G401 (cell line): ENCODE results near the gene VPS37B. TPM values are rescaled to one million over a fixed set of nuclear protein-coding genes. Genes with fewer than 3 reads are reported as not detected.
A peak's percentile ranks its signal among the peaks of the same experiment; 100 is the strongest.

Source experiments
- DNase-seq: peaks from one replicate; pipeline ENCODE4 v3.0.0-alpha.2; 2015; ENCODE audit warnings: low spot score
- in situ Hi-C: cut with HindIII; loops from 2 replicates; pipeline ENCODE4 v1.10.0; 2016; ENCODE audit warnings: low sequenced_read_pairs, mixed read lengths
- total RNA-seq: library from RNA; depleted of rRNA; stranded (reverse); fragments of >200 nt; shearing (Covaris generic); gene quantifications from 2 replicates; pipeline ENCODE4 v1.2.3, GENCODE V29; 2014

Gene VPS37B
- total RNA-seq, 1 experiment from 2014 or later = 53.4 TPM

DNA sequence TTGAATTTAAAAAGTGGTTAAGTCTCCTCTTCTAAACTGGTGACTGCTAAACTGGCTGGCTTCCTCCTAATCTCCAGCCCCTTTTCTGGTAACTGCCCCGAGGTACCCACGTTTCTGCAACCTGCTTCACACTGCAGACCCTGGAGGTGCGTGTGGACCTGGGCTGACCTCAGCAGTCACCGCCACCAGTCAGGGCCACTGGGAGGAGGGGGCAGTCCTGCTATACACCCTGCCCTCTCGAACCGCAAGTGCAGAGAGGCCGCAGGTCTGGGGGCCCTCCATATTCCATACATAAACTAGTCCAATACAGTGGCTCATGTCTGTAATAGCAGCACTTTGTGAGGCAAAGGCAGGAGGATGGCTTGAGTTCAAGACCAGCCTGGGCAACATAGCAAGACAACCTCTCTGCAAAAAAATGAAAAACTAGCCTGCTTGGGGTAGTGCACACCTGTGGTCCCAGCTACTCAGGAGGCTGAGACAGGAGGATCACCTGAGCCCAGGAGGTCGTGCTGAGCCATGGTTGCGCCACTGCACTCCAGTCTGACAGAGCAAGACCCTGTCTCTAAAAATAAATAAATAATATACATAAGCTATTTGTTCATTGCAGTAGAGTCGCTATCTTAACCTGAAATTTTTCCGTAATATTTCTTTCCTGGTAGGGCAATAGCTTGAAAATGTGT is 25.6 kb downstream of the VPS37B start:
- no peak for DNase-seq
- in situ Hi-C loops = no loop called here

DNA sequence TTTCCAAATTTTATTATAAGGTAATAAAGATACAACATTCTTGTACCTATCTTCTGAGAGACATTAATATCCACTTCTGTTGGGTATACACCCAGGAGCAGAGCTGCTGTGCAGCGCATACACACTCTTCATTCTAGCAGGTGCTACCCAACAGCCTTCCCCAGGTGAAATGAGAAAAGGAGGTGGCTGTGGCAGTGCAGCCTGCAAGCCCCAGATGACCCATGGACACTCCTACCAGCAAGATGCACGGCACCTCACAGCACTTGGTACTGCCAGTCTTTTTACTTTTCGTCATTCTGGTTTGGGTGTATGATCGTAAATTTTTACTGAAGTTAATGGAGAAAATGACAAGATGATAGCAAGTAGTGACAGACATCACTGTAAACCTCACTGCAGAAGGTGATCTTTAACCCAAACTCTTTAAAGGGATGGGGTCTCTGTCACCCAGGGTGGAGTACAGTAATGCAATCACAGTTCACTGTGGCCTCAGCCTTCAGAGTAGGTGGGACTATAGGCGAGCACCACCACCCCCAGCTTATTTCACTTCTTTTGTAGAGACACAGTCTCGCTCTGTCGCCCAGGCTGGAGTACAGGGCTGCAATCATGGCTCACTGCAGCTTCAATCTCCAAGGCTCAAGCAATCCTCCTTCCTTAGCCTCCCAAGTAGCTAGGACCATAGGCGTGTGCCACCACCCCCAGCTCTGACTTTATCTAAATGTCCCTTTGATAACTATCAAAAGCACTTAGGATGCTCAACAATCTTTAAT is 26.5 kb downstream of the VPS37B start:
- no peak for DNase-seq
- in situ Hi-C loops = no loop called here

GRCh38 chr12:122868471-122869177 is 27.3 kb downstream of the VPS37B start:
- no peak for DNase-seq
- in situ Hi-C loops = no loop called here

DNA sequence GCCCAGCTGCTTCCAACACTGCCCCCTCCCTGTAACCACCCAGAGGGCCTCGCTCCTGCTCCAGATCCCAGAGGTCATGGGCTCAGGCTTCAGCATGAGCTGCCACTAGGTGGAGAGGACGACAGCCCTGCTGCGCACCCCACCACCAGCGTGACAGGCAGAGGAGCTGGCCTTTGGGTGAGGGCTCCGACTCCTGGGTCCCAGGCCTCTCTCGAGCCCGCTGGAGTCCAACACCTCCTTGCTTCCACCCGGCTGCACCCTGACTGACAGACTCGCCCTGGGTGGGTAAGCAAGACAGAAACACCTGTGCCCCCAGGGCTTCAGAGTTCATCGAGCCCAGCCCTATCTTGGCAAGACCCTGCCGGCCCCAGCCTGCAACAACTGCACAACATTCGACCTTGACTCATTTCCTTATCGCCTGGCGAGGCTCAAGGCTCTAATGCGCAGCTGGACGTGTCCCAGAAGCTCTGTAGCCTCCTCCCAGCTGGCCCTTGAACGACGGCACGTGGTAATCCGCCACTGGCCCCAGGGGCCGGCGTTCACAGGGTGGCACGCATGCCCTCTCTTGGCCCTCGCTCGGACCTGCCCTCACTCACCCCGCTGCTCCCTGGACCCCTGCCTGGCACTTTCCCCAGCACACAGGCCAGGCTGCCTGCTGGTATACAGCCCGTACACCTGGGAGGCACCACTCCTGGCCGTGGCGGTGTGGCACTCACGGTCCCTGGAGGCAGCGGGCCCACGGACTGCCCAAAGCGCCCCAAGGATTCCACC is 28.0 kb downstream of the VPS37B start:
- in situ Hi-C loops = no loop called here
- DNase-seq = no peak

DNA sequence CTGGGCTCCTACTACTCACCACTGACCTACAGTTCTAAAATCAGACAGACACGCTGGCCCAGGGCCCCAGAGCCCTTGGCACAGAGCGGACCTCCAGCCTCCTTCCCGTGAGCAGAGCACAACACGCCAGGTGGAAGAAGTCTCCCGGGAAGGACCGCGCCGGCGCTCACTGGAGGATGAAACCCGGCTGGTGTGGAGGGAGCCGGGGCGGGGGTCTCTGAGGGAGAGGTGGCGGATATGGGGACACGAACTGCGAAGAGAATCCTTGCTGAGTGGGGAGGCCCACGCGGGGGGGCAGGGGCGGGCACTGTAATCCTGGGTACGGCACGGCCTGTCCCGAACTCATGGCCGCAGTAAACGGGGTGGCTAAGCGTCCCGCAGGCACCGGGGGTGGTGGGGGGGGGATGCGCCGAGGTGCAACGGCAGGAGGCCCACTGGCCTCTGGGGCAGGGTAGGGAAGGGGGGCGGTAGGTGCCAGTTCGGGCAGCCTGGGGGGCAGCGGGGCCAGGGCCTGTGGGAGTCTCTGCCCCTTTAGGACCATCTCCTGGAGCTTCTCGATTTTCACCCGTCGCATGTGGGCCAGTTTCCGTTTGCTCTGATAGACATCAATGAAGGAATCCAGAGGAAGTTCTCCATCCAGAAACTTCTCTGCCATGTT is 28.8 kb downstream of the VPS37B start:
- in situ Hi-C loops = no loop called here
- peak; percentile 73 for DNase-seq

DNA sequence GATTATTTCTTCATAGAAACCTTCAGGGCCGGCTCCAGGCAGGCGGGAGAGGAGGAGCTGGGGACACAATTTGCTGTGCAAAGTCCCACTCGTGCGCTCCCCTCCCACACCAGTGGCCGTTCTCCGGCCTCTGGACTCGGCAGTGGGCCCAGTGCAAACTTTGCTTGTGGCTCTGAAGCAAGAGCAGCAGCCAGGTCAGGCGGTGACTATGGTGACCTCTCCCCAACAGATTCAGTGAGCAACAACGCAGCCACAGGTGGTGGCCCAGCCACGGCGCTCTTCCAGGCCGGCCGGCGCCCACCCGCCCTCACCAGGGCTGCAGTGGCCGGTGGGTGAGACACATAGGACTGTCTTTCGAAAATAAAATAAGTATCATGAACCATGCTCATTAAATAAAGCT is 29.5 kb downstream of the VPS37B start:
- DNase-seq = no peak
- in situ Hi-C loops = no loop called here

GRCh38 chr12:122865268-122866231 is 30.4 kb downstream of the VPS37B start:
- DNase-seq = peak; percentile 63
- in situ Hi-C loops = no loop called here

- no peak for DNase-seq
- in situ Hi-C loops = no loop called here
Observed at GRCh38 chr12:122864894-122865253, 31.1 kb downstream of the VPS37B start.

- in situ Hi-C loops = no loop called here
- DNase-seq = no peak
Observed at GRCh38 chr12:122862872-122863701, 32.8 kb downstream of the VPS37B start.

DNA sequence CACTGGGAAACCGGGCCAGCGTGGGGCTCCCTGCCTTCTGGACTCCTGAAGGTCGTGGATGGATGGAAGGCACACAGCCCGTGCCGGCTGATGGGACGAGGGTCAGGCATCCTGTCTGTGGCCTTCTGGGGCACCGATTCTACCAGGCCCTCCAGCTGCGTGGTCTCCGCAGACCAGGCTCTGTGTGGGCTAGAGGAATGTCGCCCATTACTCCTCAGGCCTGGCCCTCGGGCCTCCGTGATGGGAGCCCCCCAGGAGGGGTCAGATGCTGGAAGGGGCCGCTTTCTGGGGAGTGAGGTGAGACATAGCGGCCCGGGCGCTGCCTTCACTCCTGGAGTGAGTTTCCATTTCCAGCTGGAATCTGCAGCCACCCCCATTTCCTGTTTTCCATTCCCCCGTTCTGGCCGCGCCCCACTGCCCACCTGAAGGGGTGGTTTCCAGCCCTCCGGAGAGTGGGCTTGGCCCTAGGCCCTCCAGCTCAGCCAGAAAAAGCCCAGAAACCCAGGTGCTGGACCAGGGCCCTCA is 33.8 kb downstream of the VPS37B start:
- in situ Hi-C loops = no loop called here
- no peak for DNase-seq

GRCh38 chr12:122861587-122861970 is 34.3 kb downstream of the VPS37B start:
- in situ Hi-C loops = no loop called here
- DNase-seq = no peak

- in situ Hi-C loops = no loop called here
- no peak for DNase-seq
Observed at GRCh38 chr12:122860854-122861586, 34.9 kb downstream of the VPS37B start.

GRCh38 chr12:122860040-122860853 is 35.7 kb downstream of the VPS37B start:
- in situ Hi-C loops = no loop called here
- peak; percentile 85 for DNase-seq

DNA sequence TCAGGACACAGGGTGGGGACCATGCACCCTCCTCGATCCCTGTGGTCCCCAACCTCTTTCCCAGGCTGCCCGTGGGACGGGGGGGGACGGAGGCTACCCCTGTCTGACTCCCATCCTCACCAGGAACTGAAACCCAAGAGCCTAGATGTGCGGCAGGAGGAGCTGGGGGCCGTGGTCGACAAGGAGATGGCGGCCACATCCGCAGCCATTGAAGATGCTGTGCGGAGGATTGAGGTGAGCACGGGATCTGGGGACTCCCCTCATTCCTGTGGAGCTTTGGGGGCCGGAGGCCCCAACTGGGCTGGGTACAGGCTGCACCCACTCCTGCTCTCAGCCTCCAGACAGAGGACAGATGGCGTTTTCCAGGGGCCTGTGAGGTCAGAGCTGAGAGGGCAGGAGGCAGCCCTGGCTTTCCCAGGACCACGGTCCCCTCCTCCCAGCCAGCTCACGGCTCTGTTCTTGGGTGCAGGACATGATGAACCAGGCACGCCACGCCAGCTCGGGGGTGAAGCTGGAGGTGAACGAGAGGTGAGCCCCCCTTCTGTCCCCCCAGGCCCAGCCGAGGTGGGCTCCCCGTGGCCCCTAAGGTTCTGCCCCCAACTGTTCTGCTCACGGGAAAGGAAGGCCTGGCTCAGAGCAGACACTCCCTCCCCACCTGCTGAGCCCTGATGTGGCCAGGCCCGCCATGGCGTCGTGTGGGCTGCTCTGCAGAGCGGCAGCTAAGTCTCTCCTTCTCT is 36.5 kb downstream of the VPS37B start:
- no peak for DNase-seq
- in situ Hi-C loops = no loop called here
